Mucosa of descending colon (tissue), 3 donors: ENCODE results near the gene AGR3. TPM values are rescaled to one million over a fixed set of nuclear protein-coding genes. Genes with fewer than 3 reads are reported as not detected.

Experiments
- ATAC-seq: fragments of 200-7000 bp; cut with Tn5 transposase; one replicate; pipeline ENCODE4 v1.9.1; 2020; ENCODE audit warnings: mild to moderate bottlenecking, moderate library complexity
- DNase-seq, 3 donors: peaks; one replicate each; pipeline ENCODE4 v3.0.0-alpha.2; 2020
- H3K36me3 ChIP-seq: fragments of 200-600 bp; one replicate; pipeline ENCODE4 v1.8.0; 2021; ENCODE audit warnings: low read depth, mild to moderate bottlenecking
- H3K4me1 ChIP-seq: fragments of 200-600 bp; one replicate; pipeline ENCODE4 v1.8.0; 2021; ENCODE audit warnings: low read depth, mild to moderate bottlenecking
- H3K4me3 ChIP-seq: fragments of 200-600 bp; one replicate; pipeline ENCODE4 v1.8.0; 2021; ENCODE audit warnings: mild to moderate bottlenecking
- H3K9me3 ChIP-seq: fragments of 200-600 bp; one replicate; pipeline ENCODE4 v1.8.0; 2021; ENCODE audit warnings: mild to moderate bottlenecking
- CTCF ChIP-seq: fragments of 200-600 bp; IDR thresholded peaks from one replicate; pipeline ENCODE4 v1.8.0; 2022; ENCODE audit warnings: antibody characterized with exemption, mild to moderate bottlenecking
- intact Hi-C, 2 donors: fragments of 100-400 bp; cut with DNase I in 1 of 2; cut with micrococcal nuclease in 1 of 2; formaldehyde crosslinking; loops; one replicate each; pipeline versions ENCODE4 v1.11.0 to v1.11.1; 2022; cut with DNase I, micrococcal nuclease
- total RNA-seq, 3 donors: library from RNA; stranded (reverse); fragmentation: NEBNext Ultra II Directional in 2 of 3; extraction: Animal tissue kit (Norgen Biotek cat#: 25700) in 2 of 3; gene quantifications; one replicate each; pipeline versions ENCODE4 v1.2.1 to v1.2.4, GENCODE V29; 2021 to 2023
- donor health status: DM: no; HTN: no; CAD: no; lungs with moderate emphysema.
- donor health status: DM: no; HTN: no; CAD: no.
- donor health status: DM: no; HTN: yes; CAD: no.

Gene AGR3
- total RNA-seq, 3 donors from 2014 or later = 54.9 to 172 (median 122) TPM

GRCh38 chr7:16845746-16846145 lies 36.0 kb downstream of the AGR3 start:
- intact Hi-C loops = no loop called here
- no peak for DNase-seq
- Histone ChIP-seq H3K4me3 (no peak overlapping the region), H3K9me3 (no peaks in the 10 kb centered on the region), H3K4me1 (peaks cover 2% of the 10 kb centered on the region), H3K36me3 (no peaks in the 10 kb centered on the region)
- no peak for TF ChIP-seq CTCF
- ATAC-seq = no peak

- intact Hi-C loops = no loop called here
- ATAC-seq = no peak
These were observed 40.1 kb downstream of the AGR3 start for GRCh38 chr7:16841681-16842080.

GRCh38 chr7:16840094-16840493 lies 41.7 kb downstream of the AGR3 start:
- H3K36me3 ChIP-seq = no peaks in the 10 kb centered on the region
- DNase-seq = no peak
- no peak for ATAC-seq
- no peak for TF ChIP-seq CTCF
- no peaks in the 10 kb centered on the region for H3K4me1 ChIP-seq
- intact Hi-C loops = no loop called here
- no peaks in the 10 kb centered on the region for H3K9me3 ChIP-seq
- no peak overlapping the region for H3K4me3 ChIP-seq

More at GRCh38 chr7:16841681-16842080, 40.1 kb downstream of the AGR3 start:
- Histone ChIP-seq H3K4me1 (no peaks in the 10 kb centered on the region), H3K4me3 (no peak overlapping the region), H3K36me3 (no peaks in the 10 kb centered on the region), H3K9me3 (no peaks in the 10 kb centered on the region)
- no peak for TF ChIP-seq CTCF
- no peak for DNase-seq

GRCh38 chr7:16839646-16840045 lies 42.1 kb downstream of the AGR3 start:
- no peaks in the 10 kb centered on the region for H3K9me3 ChIP-seq
- no peak for ATAC-seq
- TF ChIP-seq CTCF = no peak
- no peaks in the 10 kb centered on the region for H3K36me3 ChIP-seq
- DNase-seq = no peak
- no peaks in the 10 kb centered on the region for H3K4me1 ChIP-seq
- intact Hi-C loops = no loop called here
- no peak overlapping the region for H3K4me3 ChIP-seq

- Histone ChIP-seq H3K36me3 (no peaks in the 10 kb centered on the region), H3K4me1 (no peaks in the 10 kb centered on the region), H3K9me3 (no peaks in the 10 kb centered on the region), H3K4me3 (no peak overlapping the region)
- ATAC-seq (no peak), DNase-seq (no peak)
- intact Hi-C loops = no loop called here
- no peak for TF ChIP-seq CTCF
These were observed 42.9 kb downstream of the AGR3 start for GRCh38 chr7:16838891-16839290.

- H3K4me1 ChIP-seq = no peaks in the 10 kb centered on the region
- ATAC-seq (no peak), DNase-seq (no peak)
- TF ChIP-seq CTCF = no peak
- intact Hi-C loops = no loop called here
- H3K9me3 ChIP-seq = no peaks in the 10 kb centered on the region
- H3K4me3 ChIP-seq = no peak overlapping the region
- H3K36me3 ChIP-seq = no peaks in the 10 kb centered on the region
These were observed 43.4 kb downstream of the AGR3 start for GRCh38 chr7:16838386-16838785.
